ENCODE measurements around the gene PLD1. TPM values are rescaled to one million over a fixed set of nuclear protein-coding genes. Genes with fewer than 3 reads are reported as not detected.
A peak's percentile ranks its signal among the peaks of the same experiment; 100 is the strongest.
"Not testable (repeated sequence)": the region's sequence is repeated elsewhere in the genome, so short reads cannot be mapped to it uniquely, and the experiment has no call there.

PLD1 gene
- total RNA-seq, 1 donor from 2014 or later = 25.4 TPM

GRCh38 chr3:171817074-171817800 is 7.0 kb upstream of the PLD1 start:
- H3K27ac ChIP-seq = no peak overlapping the region
- ATAC-seq = no peak
- H3K27me3 ChIP-seq = no peaks in the 10 kb centered on the region
- H3K4me1 ChIP-seq = no peaks in the 10 kb centered on the region
- no peak for TF ChIP-seq CTCF (IDR thresholded peaks at IDR 0.05)
- H3K9me3 ChIP-seq = no peaks in the 10 kb centered on the region
- no peak overlapping the region for H3K4me3 ChIP-seq
- DNase-seq = no peak
- intact Hi-C loops (cut with DNase I) = no loop called here
- no peaks in the 10 kb centered on the region for H3K36me3 ChIP-seq

- no peak for TF ChIP-seq CTCF (IDR thresholded peaks at IDR 0.05)
- no peaks in the 10 kb centered on the region for H3K9me3 ChIP-seq
- H3K27ac ChIP-seq = no peak overlapping the region
- no peaks in the 10 kb centered on the region for H3K36me3 ChIP-seq
- ATAC-seq (no peak), DNase-seq (no peak)
- intact Hi-C loops (cut with DNase I) = no loop called here
- no peaks in the 10 kb centered on the region for H3K27me3 ChIP-seq
- peaks cover 2% of the 10 kb centered on the region for H3K4me1 ChIP-seq
- H3K4me3 ChIP-seq = no peak overlapping the region
Observed at GRCh38 chr3:171815973-171816595, 5.8 kb upstream of the PLD1 start.

- DNase-seq; intact Hi-C loops (cut with DNase I); H3K27ac ChIP-seq; H3K9me3 ChIP-seq; ATAC-seq; H3K4me3 ChIP-seq; H3K4me1 ChIP-seq; H3K36me3 ChIP-seq; H3K27me3 ChIP-seq: not testable (repeated sequence)
Observed at GRCh38 chr3:171814662-171815061, 4.4 kb upstream of the PLD1 start.

GRCh38 chr3:171813897-171814460 is 3.7 kb upstream of the PLD1 start:
- Histone ChIP-seq H3K9me3 (no peaks in the 10 kb centered on the region), H3K27me3 (no peaks in the 10 kb centered on the region), H3K36me3 (no peaks in the 10 kb centered on the region), H3K27ac (peak overlapping the region; percentile 7), H3K4me3 (no peak overlapping the region), H3K4me1 (peaks cover 8% of the 10 kb centered on the region)
- ATAC-seq = peak; percentile 36
- no peak for TF ChIP-seq CTCF (IDR thresholded peaks at IDR 0.05)
- intact Hi-C loops (cut with DNase I) = no loop called here
- no peak for DNase-seq

GRCh38 chr3:171813278-171813896 is 3.1 kb upstream of the PLD1 start:
- peaks cover 8% of the 10 kb centered on the region for H3K4me1 ChIP-seq
- DNase-seq (no peak), ATAC-seq (no peak)
- no peak overlapping the region for H3K4me3 ChIP-seq
- no peaks in the 10 kb centered on the region for H3K9me3 ChIP-seq
- intact Hi-C loops (cut with DNase I) = no loop called here
- no peaks in the 10 kb centered on the region for H3K36me3 ChIP-seq
- H3K27ac ChIP-seq = peak overlapping the region; percentile 7
- TF ChIP-seq CTCF (IDR thresholded peaks at IDR 0.05) = no peak
- no peaks in the 10 kb centered on the region for H3K27me3 ChIP-seq

GRCh38 chr3:171812811-171813210 is 2.5 kb upstream of the PLD1 start:
- H3K4me1 ChIP-seq = peaks cover 8% of the 10 kb centered on the region
- no peak overlapping the region for H3K4me3 ChIP-seq
- DNase-seq = no peak
- no peaks in the 10 kb centered on the region for H3K36me3 ChIP-seq
- TF ChIP-seq CTCF (IDR thresholded peaks at IDR 0.05) = no peak
- no peak overlapping the region for H3K27ac ChIP-seq
- no peak for ATAC-seq
- no peaks in the 10 kb centered on the region for H3K9me3 ChIP-seq
- intact Hi-C loops (cut with DNase I) = no loop called here
- H3K27me3 ChIP-seq = no peaks in the 10 kb centered on the region

All from upper lobe of right lung (tissue), 1 donor.